OCI-M2 (cell line): ENCODE data around the gene USP22.

Experiments
- DNase-seq: peaks from one replicate; lab custom pipeline; 2025; ENCODE audit not compliant: unreplicated experiment; lab: John Stamatoyannopoulos, UW

USP22 gene

GRCh38 chr17:20960871-20961270 lies 81.9 kb downstream of the USP22 start:
- DNase-seq = no peak

DNA sequence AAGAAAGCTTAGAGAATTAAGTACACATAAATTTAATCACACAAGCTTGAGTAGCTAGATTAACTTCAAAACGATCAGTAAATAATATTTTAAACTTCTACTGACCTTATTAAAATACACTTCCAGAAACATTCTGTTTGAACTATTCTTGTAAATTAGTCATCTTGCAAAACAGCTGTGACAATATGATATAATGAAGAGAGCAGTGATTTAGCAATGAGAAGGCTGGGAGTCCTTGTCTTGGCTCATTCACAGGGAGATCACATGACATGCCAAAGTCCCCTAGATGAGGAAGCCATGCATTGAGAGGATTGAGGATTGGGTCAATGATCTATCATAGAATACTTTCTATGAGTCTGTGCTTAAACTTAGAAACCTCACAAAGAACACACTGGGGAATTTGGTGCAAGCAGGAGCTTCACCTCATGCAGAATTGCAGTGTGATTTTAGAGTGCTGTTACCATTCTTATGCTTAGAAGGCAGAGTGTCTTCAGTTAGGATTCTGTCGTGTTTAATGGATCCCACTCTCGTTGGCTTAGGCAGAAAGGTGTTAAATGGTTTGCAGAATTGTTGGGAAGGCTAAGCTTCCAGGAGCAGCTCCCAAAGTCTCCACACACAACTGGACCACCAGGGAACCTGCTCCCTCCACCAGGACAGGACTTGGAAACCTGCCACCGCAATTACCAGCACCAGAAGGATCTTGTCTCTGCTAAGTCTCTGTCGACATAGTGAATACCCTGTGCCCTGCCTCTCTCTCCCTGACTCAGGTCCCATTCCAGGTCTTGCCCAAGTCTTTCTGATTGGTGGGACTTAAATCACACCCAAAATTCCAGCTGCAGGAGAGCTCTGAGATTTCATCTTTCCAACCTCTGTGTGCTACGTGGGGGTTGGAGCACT lies 87.1 kb downstream of the USP22 start:
- DNase-seq = no peak

GRCh38 chr17:20954794-20955193 lies 88.0 kb downstream of the USP22 start:
- DNase-seq = no peak

DNA sequence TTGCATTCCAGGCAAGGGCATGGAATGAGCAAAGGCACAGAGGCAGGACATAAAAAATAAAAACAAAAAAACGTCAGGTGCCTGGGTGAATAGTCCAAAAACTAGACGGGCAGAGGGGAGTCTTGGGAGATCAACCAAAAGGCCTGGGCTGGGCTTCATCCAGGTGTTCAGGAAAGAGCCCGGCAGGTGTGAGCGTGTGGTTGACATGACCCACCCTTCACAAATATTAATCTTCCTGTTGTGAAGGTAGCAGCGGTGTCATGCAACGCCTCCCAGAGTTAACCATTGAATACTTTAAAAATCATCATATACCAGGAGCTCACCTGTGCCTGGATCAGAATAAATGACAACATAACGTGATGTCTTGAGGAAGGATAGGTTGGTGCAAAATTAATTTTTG lies 90.6 kb downstream of the USP22 start:
- no peak for DNase-seq
